Duodenal mucosa (tissue), 2 donors: ENCODE data around the gene HSD11B1L.

Experiments
- H3K27ac ChIP-seq: one replicate; pipeline ENCODE4 v1.7.0; 2013; ENCODE audit warnings: low read depth, low read length
- H3K27me3 ChIP-seq, 2 donors: one replicate each; pipeline ENCODE4 v1.7.0; 2013; ENCODE audit warnings: low read length in 2 of 2, control low read depth in 1 of 2; ENCODE audit not compliant: insufficient read depth in 2 of 2, control insufficient read depth in 1 of 2
- H3K36me3 ChIP-seq, 2 donors: one replicate each; pipeline ENCODE4 v1.7.0; 2013; ENCODE audit warnings: low read length in 2 of 2, control low read depth in 1 of 2; ENCODE audit not compliant: insufficient read depth in 2 of 2, control insufficient read depth in 1 of 2
- H3K4me1 ChIP-seq, 2 donors: one replicate each; pipeline ENCODE4 v1.7.0; 2013; ENCODE audit warnings: low read length in 2 of 2, control low read depth in 1 of 2; ENCODE audit not compliant: insufficient read depth in 2 of 2, control insufficient read depth in 1 of 2
- H3K4me3 ChIP-seq, 2 donors: one replicate each; pipeline ENCODE4 v1.7.0; 2013; ENCODE audit warnings: low read length in 2 of 2, low read depth in 1 of 2
- H3K9ac ChIP-seq, 2 donors: one replicate each; pipeline ENCODE4 v1.7.0; 2013; ENCODE audit warnings: low read length in 2 of 2, low read depth in 1 of 2
- H3K9me3 ChIP-seq, 2 donors: one replicate each; pipeline ENCODE4 v1.7.0; 2013; ENCODE audit warnings: low read length in 2 of 2, control low read depth in 1 of 2; ENCODE audit not compliant: control insufficient read depth in 1 of 2

HSD11B1L gene

GRCh38 chr19:5665781-5666513 lies 14.9 kb upstream of the HSD11B1L start:
- Histone ChIP-seq H3K27ac (no peak overlapping the region), H3K36me3 (peaks cover 58 to 84% of the 10 kb centered on the region in 2 donors), H3K27me3 (no peaks in the 10 kb centered on the region), H3K9ac (no peak overlapping the region), H3K9me3 (no peaks in the 10 kb centered on the region), H3K4me3 (no peak overlapping the region), H3K4me1 (no peaks in the 10 kb centered on the region)

GRCh38 chr19:5666921-5667610 lies 13.8 kb upstream of the HSD11B1L start:
- H3K4me1 ChIP-seq: no peaks in the 10 kb centered on the region
- no peaks in the 10 kb centered on the region for H3K27me3 ChIP-seq
- H3K36me3 ChIP-seq: peaks cover 52 to 81% of the 10 kb centered on the region in 2 donors
- no peak overlapping the region for H3K9ac ChIP-seq
- no peaks in the 10 kb centered on the region for H3K9me3 ChIP-seq
- H3K4me3 ChIP-seq: no peak overlapping the region
- H3K27ac ChIP-seq: no peak overlapping the region

GRCh38 chr19:5667751-5668271 lies 13.0 kb upstream of the HSD11B1L start:
- Histone ChIP-seq H3K4me3 (no peak overlapping the region), H3K9ac (no peak overlapping the region), H3K27me3 (no peaks in the 10 kb centered on the region), H3K27ac (no peak overlapping the region), H3K4me1 (no peaks in the 10 kb centered on the region), H3K36me3 (peaks cover 52 to 74% of the 10 kb centered on the region in 2 donors), H3K9me3 (no peaks in the 10 kb centered on the region)

DNA sequence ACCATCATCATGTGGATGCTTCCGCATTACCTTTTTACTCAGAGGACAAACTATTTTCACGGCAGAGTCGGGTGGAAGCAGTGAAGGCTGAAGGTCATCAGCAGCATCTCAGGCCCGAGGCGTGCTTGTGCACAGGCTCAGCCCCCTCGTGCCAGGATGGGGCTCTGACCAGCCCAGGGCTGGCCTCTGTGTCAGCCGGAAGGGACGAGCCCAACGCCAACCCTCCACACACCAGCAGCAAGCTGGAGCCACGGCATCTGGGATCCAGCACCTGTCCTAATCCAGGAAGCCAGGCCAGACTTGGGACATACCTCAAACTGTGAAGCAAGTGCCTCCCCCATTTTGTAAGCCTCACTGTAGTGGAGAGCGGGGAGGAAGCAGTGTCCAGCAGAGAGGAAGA lies 11.6 kb upstream of the HSD11B1L start:
- H3K27me3 ChIP-seq: no peaks in the 10 kb centered on the region
- no peaks in the 10 kb centered on the region for H3K9me3 ChIP-seq
- no peak overlapping the region for H3K9ac ChIP-seq
- H3K4me3 ChIP-seq: no peak overlapping the region
- no peak overlapping the region for H3K27ac ChIP-seq
- H3K4me1 ChIP-seq: no peaks in the 10 kb centered on the region
- peaks cover 40 to 63% of the 10 kb centered on the region in 2 donors for H3K36me3 ChIP-seq

DNA sequence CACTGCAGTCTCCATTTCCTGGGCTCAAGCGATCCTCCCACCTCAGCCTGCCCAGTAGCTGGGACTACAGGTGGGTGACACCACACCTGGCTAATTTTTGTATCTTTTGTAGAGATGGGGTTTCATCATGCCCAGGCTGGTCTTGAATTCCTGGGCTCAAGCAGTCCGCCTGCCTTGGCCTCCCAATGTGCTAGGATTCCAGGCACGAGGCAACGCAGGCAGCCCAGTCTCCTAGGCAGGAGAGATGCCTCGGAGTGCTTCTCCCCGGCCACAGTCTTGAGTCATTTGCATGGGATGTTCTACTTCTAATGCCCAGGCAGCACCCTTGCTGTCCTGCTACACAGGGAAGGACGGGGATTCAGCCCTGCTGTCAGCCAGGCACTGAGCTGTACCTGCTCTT lies 9.2 kb upstream of the HSD11B1L start:
- Histone ChIP-seq H3K4me1 (peaks cover 0 to 7% of the 10 kb centered on the region in 2 donors), H3K27me3 (no peaks in the 10 kb centered on the region), H3K27ac (no peak overlapping the region), H3K9ac (no peak overlapping the region), H3K9me3 (no peaks in the 10 kb centered on the region), H3K36me3 (peaks cover 19 to 39% of the 10 kb centered on the region in 2 donors), H3K4me3 (no peak overlapping the region)

- H3K9ac ChIP-seq: no peak overlapping the region
- H3K4me1 ChIP-seq: peaks cover 0 to 8% of the 10 kb centered on the region in 2 donors
- peaks cover 12 to 28% of the 10 kb centered on the region in 2 donors for H3K36me3 ChIP-seq
- no peaks in the 10 kb centered on the region for H3K27me3 ChIP-seq
- no peak overlapping the region for H3K4me3 ChIP-seq
- H3K27ac ChIP-seq: no peak overlapping the region
- H3K9me3 ChIP-seq: no peaks in the 10 kb centered on the region
Observed at GRCh38 chr19:5672708-5673459, 7.9 kb upstream of the HSD11B1L start.

DNA sequence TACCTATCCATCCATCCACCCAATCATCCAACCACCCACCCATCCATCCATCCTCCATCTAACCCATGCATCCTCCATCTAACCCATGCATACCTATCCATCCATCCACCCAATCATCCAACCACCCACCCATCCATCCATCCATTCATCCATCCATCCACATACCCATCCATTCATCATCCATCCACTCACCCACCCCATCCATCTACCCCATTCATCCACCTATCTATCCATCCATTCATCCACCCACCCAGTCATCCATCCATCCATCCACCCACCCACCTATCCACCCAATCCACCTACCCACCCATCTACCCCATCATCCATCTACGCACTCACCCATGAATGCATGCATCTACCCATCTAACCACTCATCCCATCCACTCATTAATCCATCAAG lies 7.1 kb upstream of the HSD11B1L start:
- Histone ChIP-seq H3K9ac (no peak overlapping the region), H3K27me3 (no peaks in the 10 kb centered on the region), H3K27ac (no peak overlapping the region), H3K36me3 (peaks cover 12 to 29% of the 10 kb centered on the region in 2 donors), H3K4me3 (no peak overlapping the region), H3K4me1 (peaks cover 0 to 8% of the 10 kb centered on the region in 2 donors), H3K9me3 (no peaks in the 10 kb centered on the region)

GRCh38 chr19:5674714-5675113 lies 6.1 kb upstream of the HSD11B1L start:
- Histone ChIP-seq H3K4me3 (no peak overlapping the region), H3K27me3 (no peaks in the 10 kb centered on the region), H3K9me3 (no peaks in the 10 kb centered on the region), H3K27ac (no peak overlapping the region), H3K9ac (no peak overlapping the region), H3K36me3 (peaks cover 3 to 19% of the 10 kb centered on the region in 2 donors), H3K4me1 (peaks cover 0 to 16% of the 10 kb centered on the region in 2 donors)

DNA sequence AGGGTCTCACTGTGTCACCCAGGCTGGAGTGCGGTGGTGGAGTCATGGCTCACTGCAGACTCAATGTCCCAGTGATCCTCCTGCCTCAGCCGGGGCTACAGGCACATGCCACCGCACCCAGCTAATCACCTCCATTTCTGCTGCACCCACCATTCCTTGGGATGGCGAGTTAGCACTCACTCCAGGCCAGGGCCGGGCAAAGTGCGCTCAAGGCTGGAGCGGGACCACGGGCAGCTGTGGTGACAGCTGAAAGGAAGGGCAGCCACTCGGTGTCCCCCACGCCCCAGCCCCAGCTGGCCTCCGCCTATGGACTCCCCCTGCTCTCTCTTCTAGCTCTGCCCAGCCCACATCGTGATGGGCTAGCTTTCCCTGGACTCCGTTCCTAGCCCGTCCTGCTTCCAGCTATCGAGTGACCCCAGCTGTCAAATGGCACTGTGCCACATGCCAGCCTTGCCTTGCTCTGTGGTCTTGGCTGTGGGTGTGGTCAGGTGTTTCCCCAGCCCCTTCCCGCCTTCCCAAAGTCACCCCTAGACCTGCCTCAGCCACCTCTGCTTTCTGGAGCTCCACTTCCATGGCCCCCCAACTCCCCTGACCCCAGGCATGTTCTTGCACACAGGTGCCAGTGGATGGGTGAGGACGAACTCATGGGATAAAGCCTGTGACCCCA lies 4.6 kb upstream of the HSD11B1L start:
- Histone ChIP-seq H3K9me3 (no peaks in the 10 kb centered on the region), H3K4me1 (peaks cover 3 to 22% of the 10 kb centered on the region in 2 donors), H3K27me3 (no peaks in the 10 kb centered on the region), H3K27ac (no peak overlapping the region), H3K36me3 (peaks cover 0 to 16% of the 10 kb centered on the region in 2 donors), H3K4me3 (no peak overlapping the region), H3K9ac (no peak overlapping the region)
